Suppressor macrophage treated with lipopolysaccharide for 4 hours (primary cell): ENCODE data around the gene SCMH1.
A peak's percentile ranks its signal among the peaks of the same experiment; 100 is the strongest.
"Not testable (repeated sequence)": the region's sequence is repeated elsewhere in the genome, so short reads cannot be mapped to it uniquely, and the experiment has no call there.

ENCODE experiments used
- DNase-seq: peaks from one replicate; pipeline ENCODE4 v3.0.0-alpha.2; 2020

The SCMH1 gene

DNA sequence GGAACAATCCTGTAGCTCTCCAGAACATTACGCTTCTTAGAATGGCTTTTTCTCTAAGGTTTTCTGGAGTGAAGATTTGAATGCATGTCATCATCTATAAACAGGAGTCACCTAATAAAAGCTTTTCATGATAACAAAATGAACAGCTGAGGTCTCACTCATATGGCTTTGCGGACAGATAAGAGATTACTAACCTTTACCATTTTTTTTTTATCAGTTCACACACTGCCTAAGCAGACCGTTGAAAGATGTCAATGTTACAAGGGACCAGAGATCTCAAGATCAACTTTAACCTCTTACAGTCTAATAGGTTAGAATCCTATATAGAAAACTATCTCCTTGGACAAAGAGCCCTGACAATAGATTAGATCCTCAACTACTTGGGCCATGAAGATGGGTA is 41.4 kb downstream of the SCMH1 start:
- no peak for DNase-seq

DNA sequence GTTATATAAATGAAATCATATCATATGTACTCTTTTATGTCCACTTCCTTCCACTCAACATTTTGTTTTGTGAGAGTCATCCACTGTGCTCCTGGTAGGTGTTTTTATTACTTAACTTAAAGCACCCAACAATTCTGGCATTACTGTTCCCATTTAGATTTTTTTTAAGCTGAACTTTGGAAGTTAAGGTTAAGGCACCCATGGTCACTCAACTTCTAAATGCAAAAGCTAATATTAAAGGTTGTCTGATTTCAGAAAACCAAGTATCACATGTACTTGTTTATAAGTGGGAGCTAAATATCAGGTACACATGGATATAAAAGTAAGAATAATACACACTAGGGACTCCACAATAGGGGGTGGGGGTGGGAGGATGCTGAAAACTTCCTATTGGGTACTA is 42.7 kb downstream of the SCMH1 start:
- no peak for DNase-seq

DNA sequence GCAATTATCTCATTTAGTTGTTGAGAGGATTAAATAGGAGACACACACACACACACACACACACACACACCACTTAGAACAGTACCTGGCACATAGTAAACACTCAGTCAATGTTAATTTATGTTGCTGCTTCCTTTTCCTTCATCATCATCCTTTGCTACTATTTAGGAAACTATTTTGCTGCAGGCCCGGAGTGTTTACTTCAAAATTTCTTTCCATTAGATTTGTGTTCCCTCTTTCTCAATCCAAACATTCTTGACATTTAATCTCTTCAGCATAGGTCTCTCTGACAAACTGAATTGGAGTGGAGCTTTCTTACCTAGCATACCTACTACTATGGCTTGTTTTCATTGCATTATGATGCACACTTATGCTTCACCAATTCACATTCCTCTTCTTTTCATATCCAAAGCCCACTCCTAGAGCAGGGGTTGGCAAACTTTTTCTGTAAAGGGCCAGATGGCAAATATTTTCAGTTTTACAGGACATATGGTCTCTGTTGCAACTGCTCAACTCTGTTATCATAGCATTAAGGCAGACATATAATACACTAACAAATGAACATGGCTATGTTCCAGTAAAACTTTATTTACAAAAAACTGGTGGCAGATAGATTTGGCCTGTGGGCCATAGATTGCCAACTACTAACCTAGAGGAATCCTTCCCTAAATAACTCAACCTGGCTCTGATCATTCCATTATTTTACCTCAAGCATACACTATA is 49.5 kb downstream of the SCMH1 start:
- no peak for DNase-seq

DNA sequence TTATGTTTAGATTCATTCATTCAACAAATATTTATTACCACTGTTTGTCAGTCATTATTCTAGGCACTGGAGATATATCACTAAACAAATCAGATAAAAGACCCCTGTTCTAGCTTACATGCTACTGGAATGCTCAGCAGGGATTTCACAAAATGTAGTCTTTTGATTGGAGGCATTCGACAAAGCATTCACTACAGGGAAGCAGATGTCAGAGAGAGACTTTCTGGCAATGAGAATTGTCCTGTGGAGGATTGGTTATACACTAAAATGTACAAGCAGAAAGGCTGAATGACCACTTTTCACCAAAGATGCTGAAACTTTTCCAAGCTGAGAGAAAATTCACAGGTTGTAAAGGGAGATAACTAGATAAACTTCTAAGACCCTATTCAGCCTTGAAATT is 57.7 kb downstream of the SCMH1 start:
- DNase-seq: no peak

DNA sequence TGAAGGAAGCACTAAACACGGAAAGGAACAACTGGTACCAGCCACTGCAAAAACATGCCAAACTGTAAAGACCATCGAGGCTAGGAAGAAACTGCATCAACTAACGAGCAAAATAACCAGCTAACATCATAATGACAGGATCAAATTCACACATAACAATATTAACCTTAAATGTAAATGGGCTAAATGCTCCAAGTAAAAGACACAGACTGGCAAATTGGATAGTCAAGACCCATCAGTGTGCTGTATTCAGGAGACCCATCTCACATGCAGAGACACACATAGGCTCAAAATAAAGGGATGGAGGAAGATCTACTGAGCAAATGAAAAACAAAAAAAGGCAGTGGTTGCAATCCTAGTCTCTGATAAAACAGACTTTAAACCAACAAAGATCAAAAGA is 63.9 kb downstream of the SCMH1 start:
- DNase-seq: not testable (repeated sequence)

DNA sequence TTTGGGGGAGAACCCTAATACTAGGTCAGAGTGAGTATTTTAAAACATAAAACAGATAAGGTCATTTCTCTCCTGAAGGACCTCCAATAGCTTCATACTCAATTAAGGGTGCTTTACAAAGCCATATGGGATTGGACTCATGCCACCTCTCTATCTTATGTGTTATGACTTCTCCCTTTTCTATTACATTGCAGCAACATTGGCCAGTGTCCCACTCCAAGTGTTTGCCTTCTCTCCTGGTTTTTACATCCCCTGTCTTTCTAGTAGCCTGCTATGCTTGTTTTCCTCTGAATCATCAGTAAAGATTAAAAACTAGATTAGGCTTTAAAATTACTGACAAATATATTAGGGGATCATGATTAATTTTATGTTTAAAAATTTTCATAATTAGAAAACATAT is 66.6 kb downstream of the SCMH1 start:
- DNase-seq: no peak

DNA sequence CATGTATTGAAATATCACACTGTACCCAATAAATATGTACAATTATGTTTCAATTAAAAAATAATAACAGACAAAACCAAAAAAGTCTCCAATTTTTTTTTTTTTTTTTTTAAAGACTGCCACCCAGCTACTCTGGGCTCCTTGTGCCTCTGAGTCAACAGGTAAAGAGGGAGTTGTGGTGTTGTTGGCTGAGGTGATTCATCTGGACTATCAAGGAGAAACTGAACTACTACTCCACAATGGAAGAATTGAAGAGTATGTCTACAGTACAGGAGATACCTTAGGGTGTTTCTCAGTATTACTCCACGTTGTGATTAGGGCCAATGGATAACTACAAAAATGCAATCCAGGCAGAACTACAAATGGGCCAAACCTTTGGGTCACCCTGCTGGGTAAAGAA is 67.9 kb downstream of the SCMH1 start:
- no peak for DNase-seq

DNA sequence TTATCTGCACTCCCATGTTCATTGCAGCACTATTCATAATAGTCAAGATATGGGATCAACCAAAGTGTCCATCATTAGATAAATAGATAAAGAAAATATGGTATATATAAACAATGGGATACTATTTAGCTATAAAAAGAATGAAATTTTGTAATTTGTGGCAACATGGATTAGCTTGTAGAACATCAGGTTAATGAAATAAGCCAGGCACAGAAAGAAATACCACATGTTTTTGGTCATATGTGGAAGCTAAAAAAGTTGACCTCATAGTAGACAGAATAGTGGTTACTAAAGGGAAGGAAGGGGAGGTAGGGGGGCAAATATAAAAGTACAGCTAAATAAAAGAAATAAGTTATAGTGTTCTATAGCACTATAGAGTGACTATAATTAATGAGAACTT is 68.5 kb downstream of the SCMH1 start:
- DNase-seq: no peak

DNA sequence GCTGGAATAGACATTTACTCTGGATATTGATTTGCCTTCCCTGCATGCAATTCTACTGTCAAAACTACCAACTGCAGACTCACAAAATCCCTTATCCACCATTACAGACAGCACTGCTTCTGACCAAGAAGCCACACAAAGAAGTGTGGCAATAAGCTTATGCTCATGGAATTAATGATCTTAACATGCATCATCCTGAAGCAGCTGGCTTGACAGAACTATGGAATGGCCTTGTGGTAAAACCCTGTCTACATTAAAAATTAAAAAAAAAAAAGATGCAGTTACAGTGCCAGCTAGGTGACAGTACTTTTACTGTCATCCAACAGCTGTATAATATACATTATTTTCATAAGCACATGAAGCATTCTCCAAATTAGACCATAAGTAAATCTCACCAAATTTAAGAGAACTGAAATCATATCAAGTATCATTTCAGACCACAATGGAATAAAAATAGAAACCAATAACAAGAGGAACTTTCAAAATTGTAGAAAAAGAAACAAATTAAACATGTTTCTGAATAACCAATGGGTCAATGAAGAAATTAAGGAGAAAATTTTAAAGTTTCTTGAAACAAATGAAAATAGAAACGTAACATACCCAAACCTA is 70.7 kb downstream of the SCMH1 start:
- DNase-seq: no peak

DNA sequence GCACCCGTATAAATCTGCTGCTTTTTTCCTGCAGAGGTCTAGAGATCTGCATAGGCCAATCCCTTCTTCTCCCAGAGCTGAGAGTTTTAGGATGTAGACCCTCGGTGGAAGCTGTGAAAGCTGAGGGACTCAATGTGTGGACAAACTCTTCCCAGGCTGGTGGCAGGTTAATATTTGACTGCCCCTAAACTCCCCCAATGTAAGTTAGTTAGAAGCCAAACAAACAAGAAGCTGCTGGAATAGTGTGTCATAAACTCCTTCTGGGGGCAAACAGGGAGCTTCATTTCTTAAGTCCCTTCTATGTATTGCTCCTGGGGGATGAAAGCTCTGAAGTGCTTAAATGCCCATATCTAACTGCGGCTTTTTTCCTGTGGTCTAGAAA is 72.3 kb downstream of the SCMH1 start:
- DNase-seq: no peak

DNA sequence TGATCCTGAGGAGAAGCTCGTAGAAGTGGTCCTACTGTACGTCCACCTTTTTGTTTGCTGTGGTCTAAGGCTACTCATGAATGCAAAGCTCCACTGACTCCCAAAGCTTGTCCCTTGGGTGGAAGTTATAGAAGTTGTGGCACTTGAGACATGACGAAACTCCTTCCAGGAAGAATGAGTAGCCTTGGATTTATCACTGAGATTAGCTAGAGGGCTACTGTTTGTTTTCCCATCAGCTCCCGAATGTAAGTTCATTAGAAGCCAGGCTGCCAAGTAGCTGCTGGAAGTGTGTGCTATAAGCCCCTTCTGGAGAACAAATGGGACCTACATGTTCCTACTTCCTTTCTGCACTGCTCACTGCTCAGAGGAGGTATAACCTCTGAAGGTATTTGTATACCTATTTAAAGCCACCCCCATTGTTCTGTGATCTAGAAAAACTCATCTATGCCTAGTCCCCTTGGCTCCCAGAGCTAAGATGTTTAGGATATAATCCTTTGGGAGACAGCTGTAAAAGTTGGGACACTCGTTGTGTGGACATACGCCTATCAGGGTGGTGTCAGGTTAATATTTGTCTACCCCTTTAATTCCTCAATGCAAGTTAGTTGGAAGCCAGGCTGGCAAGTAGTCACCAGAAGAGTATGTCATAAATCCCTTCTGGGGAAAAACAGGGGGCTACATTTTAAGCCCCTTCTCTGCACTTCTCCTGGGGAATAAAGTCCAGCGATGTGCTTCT is 72.9 kb downstream of the SCMH1 start:
- DNase-seq: no peak

DNA sequence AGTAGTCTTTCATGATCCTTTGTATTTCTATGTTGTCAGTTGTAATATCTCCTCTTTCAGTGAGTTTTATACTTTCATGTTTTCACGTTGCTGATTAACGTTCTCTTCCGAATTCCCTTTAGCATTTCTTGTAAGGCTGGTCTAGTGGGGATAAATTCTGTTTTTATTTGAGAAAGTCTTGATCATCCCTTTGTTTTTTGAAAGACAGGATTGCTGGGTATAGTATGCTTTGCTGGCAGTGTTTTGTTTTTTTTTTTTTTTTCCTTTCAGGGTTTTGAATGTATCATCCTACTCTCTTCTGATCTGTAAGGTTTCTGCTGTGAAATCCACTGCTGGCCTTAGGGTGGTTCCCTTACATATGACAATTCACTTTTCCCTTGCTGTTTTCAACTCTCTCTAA is 74.4 kb downstream of the SCMH1 start:
- no peak for DNase-seq

DNA sequence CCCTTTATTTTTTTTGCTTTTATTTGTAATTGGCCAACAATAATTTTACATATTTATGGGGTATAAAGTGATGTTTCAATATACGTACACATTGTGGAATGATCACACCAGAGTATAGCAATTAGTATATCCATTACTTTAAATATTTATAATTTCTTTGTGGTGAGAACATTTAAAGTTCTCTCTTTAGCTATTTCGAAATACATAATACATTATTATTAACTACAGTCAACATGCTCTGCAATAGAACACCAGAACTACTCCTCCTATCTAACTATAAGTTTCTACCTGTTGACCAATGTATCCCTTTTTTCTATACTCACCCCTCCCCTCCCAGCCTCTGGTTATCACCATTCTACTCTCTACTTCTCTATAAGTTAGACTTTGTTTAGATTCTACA is 77.4 kb downstream of the SCMH1 start:
- DNase-seq: no peak

DNA sequence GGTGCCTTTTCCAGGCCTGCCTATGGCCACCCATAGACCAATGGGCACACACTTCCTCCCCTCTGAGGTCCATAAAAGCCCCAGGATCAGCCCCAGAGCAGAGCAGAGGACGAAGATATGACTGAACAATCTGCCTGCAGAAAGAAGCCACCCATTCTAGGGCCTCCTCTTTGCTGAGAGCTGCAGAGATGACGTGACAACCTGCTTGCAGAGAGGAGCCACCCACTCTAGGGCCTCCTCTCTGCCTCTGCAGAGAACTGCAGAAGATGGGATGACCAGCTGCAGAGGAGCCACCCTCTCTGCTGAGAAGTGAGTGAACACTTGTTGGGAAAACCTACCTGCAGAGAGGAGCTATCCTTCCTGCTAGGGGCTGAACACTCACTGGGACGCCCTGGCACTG is 79.7 kb downstream of the SCMH1 start:
- no peak for DNase-seq

DNA sequence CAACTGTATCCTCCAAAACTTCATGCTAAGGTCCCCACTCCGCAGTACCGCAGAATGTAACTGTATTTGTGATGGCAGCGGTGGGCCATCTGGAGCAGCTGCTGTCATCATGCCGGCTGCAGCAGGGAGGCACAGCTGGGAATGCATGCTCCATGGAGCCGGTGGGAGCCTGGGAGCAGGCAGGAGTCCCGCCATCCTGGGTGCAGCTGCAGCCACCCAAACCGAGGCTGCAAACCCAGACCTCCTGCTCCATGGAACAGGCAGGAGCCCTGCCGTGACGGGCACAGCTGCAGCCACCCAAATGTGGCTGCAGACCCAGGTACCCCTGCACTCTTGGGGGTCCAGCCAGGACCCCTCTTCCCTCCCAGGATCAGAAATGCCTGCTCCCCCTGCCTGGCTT is 80.3 kb downstream of the SCMH1 start:
- DNase-seq: no peak

DNA sequence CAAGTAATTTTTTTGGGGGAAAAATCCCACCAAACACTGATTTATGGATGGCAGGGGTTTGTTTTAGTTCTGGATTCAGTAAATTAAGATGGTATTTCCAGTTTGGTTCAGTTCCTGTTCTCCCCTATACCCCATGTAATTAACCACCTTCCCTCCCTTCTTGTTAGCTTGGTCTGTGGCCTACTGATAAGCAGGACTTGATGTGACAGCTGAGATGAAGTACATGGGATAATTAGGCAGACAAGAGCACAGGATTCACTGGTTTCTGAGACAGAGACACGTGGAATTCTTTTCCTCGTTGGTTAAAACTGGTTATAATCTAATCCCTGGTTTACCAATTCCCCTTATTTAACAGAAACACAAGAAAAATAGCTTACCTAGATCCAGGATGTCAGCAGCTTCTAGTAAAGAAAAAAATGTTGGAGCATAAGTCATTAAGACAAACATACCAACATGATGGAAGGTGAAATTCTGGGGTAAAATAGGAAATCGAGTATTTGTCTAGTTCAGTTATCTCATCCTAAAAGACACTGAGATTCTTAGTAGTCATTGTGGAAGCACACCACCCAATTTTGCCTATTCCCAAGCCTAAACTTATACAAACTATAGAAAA is 81.5 kb downstream of the SCMH1 start:
- DNase-seq: no peak

DNA sequence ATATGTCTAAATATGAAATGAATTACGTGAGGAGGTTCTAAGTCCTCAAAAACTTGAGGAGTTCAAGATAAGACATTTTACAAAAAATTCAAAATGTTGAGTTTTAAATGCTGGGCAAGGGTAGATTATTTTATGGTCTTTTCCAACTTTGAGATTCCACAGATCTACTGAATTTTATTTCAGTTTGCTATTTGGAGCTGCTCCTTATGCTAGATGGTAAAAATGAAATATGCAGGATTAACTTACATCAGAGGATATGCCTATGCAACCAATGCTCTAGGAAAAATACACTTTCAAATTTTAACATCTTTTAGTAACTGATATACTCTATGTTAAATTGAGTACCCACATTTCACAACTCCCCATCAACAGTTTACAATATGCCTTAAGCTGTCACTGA is 83.1 kb downstream of the SCMH1 start:
- no peak for DNase-seq

DNA sequence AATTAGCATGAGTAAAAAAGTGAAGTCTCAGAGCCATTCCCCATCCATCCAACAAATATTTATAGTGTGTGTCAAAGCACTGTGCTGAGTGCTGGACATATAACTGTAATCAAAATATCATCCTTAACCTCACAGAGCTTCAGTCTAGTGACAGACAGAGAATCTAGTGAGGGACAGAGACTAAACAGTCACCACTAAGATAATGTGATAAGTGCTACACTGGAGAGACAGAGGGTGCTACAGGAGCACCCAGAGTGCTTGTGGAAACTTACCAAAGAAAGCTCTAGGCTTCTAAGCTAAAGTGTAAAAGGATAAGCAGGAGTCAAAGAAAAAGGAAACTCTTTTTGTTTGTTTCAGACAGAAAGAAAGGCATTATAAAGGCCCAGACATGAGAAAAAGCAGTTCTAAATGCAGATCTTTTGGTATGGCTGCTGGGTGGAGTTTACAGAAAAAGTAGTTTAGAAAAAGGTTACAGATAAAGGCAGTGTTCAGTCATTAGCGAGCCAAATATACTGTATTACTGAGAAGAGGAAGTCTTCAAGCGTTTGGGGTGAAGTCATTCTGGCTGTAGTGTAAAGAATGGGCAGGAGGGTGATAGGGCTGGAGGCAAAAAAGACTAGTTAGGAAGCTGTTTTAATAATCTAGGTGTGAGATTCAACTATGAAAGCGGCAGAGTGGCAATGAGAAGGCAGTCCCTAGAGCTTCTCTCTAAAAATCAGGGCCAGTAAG is 83.8 kb downstream of the SCMH1 start:
- peak; percentile 4 for DNase-seq

DNA sequence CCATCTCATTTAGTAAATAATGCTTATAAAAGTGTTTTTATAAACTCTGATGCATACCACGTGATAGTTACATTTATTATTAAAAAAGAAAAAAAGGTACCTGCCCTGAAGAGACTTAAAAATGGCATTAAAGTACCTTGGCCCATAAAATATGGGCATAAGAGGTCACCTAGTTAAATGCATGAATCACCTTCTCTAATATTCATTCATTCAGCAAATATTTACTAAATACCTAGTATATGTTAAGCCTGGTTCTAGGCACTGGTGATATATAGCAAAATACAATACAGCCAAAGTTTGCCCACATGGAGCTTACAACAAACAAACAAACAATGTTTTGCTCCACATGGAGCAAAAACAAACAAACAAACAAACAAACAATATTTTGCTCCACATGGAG is 87.0 kb downstream of the SCMH1 start:
- DNase-seq: no peak

DNA sequence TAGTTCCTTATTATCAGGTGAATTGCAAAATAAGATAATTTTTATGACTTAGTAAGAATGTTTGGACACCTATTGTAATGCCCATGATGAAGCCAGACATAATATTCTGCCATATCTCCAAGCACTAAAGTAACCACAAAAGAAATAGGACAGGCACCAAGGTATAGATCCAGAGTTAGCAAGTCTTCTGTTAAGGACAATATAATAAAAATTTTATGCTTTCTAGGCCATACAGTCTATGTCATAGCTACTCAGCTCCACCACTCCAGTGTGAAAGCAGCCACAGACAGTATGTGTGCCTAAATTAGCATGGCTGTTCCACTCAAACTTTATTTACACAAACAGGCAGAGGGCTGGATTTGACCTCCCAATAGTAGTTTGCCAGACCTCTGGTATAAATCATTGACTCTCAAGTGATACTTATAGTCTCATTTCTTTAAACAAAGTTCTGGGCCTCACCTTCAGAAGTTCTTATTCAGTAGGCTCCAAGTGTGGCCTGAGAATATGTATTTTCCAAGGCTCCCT is 88.3 kb downstream of the SCMH1 start:
- no peak for DNase-seq

DNA sequence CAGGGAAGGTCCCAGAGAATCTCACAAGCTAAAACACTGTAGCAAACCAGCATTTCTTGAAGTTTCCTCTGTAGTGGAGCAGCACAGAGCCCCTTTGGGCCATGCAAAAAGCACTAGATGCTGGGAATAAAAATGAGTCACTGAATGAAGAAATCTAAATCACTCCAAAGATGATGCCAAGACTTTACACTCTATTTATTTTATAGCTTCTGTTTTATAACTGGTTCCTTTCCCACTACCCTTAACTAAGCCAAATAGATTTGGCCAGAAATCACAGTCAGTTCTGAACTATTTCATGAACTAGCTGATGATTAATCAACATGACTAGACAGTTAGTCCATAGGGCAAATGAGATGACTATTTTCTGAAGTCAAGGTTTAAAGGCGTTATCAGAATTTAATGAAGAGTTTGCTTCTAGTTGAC is 89.5 kb downstream of the SCMH1 start:
- DNase-seq: peak; percentile 13

DNA sequence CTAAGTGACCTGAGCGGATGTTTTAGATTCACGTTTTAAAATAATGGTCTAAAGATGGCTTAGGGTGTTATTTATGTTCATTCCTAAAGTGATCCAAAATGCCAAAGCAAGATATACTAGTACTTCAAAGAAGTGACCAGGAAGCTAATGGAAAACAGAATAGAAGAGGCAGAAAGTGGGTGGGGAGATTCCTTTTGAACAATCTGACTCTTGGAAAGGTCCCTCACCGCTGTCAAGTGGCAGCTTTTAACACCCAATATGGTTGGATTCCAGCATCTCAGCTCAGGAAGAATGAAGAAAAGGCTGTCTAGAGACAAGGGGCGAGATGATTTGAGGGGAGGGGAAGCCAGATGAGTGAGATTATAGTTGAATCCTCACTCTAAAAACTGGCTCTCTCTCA is 90.3 kb downstream of the SCMH1 start:
- DNase-seq: no peak

DNA sequence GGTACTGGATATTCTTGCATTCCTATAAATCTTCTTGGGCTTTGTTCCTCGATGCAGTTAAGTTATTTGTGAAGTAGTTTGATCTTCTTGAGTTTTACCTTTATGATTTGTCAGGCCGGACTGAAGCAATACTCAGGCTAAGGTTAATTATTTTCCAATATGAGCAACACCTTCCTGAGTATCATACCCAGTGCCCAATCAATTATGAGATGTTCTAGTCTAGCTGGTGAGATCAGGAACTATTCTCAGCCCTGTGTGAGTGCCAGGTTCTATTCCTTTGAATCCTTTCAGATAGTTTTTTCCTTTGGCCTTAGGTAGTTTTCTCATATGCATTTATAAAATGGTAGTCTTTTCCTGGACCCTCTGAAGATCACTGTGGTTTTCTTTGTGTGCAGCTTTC is 92.5 kb downstream of the SCMH1 start:
- no peak for DNase-seq
